K562 (cell line): ENCODE results near the gene PTCH1. TPM values are rescaled to one million over a fixed set of nuclear protein-coding genes. Genes with fewer than 3 reads are reported as not detected.
A peak's percentile ranks its signal among the peaks of the same experiment; 100 is the strongest.

Source experiments
- CTBP1 ChIP-seq: fragments of 450-650 bp; IDR thresholded peaks from 2 replicates; pipeline ENCODE4 v1.6.1; 2016; ENCODE audit warnings: borderline replicate concordance
- ELF1 ChIP-seq: fragments of 200-800 bp; sonication (Bioruptor generic); IDR thresholded peaks from 2 replicates; pipeline ENCODE4 v1.6.1; 2016; ENCODE audit warnings: missing genetic modification characterization, missing compliant biosample characterization
- ELF2 ChIP-seq: fragments of 250-450 bp; sonication (Bioruptor Pico); IDR thresholded peaks from 2 replicates; pipeline ENCODE4 v1.5.0; 2021; ENCODE audit warnings: mild to moderate bottlenecking
- EP300 ChIP-seq: IDR thresholded peaks from 2 replicates; pipeline ENCODE4 v1.6.1; 2012; ENCODE audit warnings: low read length, improper control_type of control experiment
- FUS ChIP-seq: fragments of 200-400 bp; formaldehyde crosslinking; optimal IDR thresholded peaks from 2 replicates; pipeline ENCODE3; 2017; ENCODE audit warnings: low read depth, low read length
- GTF2E2 ChIP-seq: fragments of 200-800 bp; sonication (Bioruptor generic); IDR thresholded peaks from 2 replicates; pipeline ENCODE4 v1.6.1; 2016; ENCODE audit warnings: missing genetic modification characterization, missing compliant biosample characterization
- IRF2 ChIP-seq: sonication (generic); formaldehyde crosslinking; IDR thresholded peaks from 2 replicates; pipeline ENCODE4 v1.8.1; 2022; ENCODE audit warnings: mild to moderate bottlenecking, missing genetic modification reagents
- JUN ChIP-seq, 2 experiments: sonication (generic) in 1 of 2; formaldehyde crosslinking in 1 of 2; IDR thresholded peaks; 2 replicates each; pipeline versions ENCODE4 v1.6.1 to v1.8.0; 2012 to 2022; ENCODE audit warnings: borderline replicate concordance in 2 of 2, mild to moderate bottlenecking in 2 of 2, improper control_type of control experiment in 1 of 2, low read depth in 1 of 2, low read length in 1 of 2, missing genetic modification reagents in 1 of 2
- MYC ChIP-seq, 2 experiments: fragments of 250-450 bp in 1 of 2; sonication (Bioruptor Pico) in 1 of 2; IDR thresholded peaks; 2 replicates each; pipeline versions ENCODE4 v1.5.1 to v1.6.1; 2012 to 2021; ENCODE audit warnings: low read depth in 2 of 2, borderline replicate concordance in 1 of 2, improper control_type of control experiment in 1 of 2, low read length in 1 of 2, mild to moderate bottlenecking in 1 of 2, moderate library complexity in 1 of 2
- NCOA1 ChIP-seq: fragments of 450-650 bp; IDR thresholded peaks from 2 replicates; pipeline ENCODE4 v1.6.1; 2016; ENCODE audit warnings: low read depth
- NFIX ChIP-seq: fragments of 250-450 bp; sonication (Bioruptor Pico); IDR thresholded peaks from 2 replicates; pipeline ENCODE4 v1.4.0; 2020; ENCODE audit warnings: low read depth, mild to moderate bottlenecking, moderate library complexity
- RBM22 ChIP-seq: fragments of 200-400 bp; formaldehyde crosslinking; IDR thresholded peaks from 2 replicates; pipeline ENCODE4 v1.6.1; 2018; ENCODE audit warnings: low read length, low read depth; ENCODE audit not compliant: poor library complexity, severe bottlenecking
- RUNX1 ChIP-seq: sonication (generic); IDR thresholded peaks from 2 replicates; pipeline ENCODE4 v1.6.1; 2016; ENCODE audit warnings: antibody characterized with exemption, low read depth
- SMARCA4 ChIP-seq: fragments of 450-650 bp; IDR thresholded peaks from 2 replicates; pipeline ENCODE4 v1.6.1; 2016
- SRF ChIP-seq, 2 experiments: fragments of 250-450, 450-650 bp in 1 of 2; sonication (Bioruptor Pico) in 1 of 2; sonication (generic) in 1 of 2; formaldehyde crosslinking; IDR thresholded peaks; 2 replicates each; pipeline versions ENCODE4 v1.5.0 to v1.5.1; 2020 to 2022; ENCODE audit warnings: mild to moderate bottlenecking in 1 of 2, missing genetic modification reagents in 1 of 2
- SRSF1 ChIP-seq: fragments of 200-400 bp; formaldehyde crosslinking; IDR thresholded peaks from 2 replicates; pipeline ENCODE4 v1.6.1; 2017; ENCODE audit warnings: mild to moderate bottlenecking, low read depth, low read length, moderate library complexity
- TBL1XR1 ChIP-seq, 2 experiments: IDR thresholded peaks; 2 replicates each; pipeline ENCODE4 v1.6.1; 2012; ENCODE audit warnings: improper control_type of control experiment in 2 of 2, low read length in 2 of 2, mild to moderate bottlenecking in 1 of 2
- TRIM28 ChIP-seq: fragments of 450-650 bp; IDR thresholded peaks from 2 replicates; pipeline ENCODE4 v1.6.1; 2017
- ZBTB17 ChIP-seq: fragments of 450-650 bp; formaldehyde crosslinking; IDR thresholded peaks from 2 replicates; pipeline ENCODE4 v1.4.0; 2020; ENCODE audit warnings: mild to moderate bottlenecking
- ZKSCAN1 ChIP-seq: fragments of 150-350 bp; IDR thresholded peaks from 2 replicates; pipeline ENCODE4 v1.6.1; 2016; ENCODE audit warnings: low read depth, low read length
- ZNF12 ChIP-seq: sonication (generic); formaldehyde crosslinking; IDR thresholded peaks from 2 replicates; pipeline ENCODE4 v1.4.0; 2020; ENCODE audit warnings: mild to moderate bottlenecking, missing genetic modification reagents
- ZNF134 ChIP-seq: fragments of 250-450 bp; sonication (Bioruptor Pico); conservative IDR thresholded peaks from 2 replicates; pipeline ENCODE4 v1.4.0; 2020
- ZNF263 ChIP-seq: sonication (generic); formaldehyde crosslinking; IDR thresholded peaks from 2 replicates; pipeline ENCODE4 v1.8.0; 2022; ENCODE audit warnings: mild to moderate bottlenecking, missing genetic modification reagents, borderline replicate concordance
- polyA plus RNA-seq, 8 experiments: library from polyadenylated mRNA; depleted of rRNA in 4 of 8; stranded (reverse) in 5 of 8; unstranded in 3 of 8; fragments of >200 nt; fragmentation: Nextera tagmentation in 2 of 8; fragmentation: Illumina TruSeq in 1 of 8; extraction: Ambion mirVana in 2 of 8; extraction: Trizol in 1 of 8; gene quantifications; 2 replicates each; pipeline versions ENCODE4 v1.2.1 to v1.2.3, GENCODE V29; 2011 to 2014; ENCODE audit warnings: inconsistent platforms in 1 of 8, missing spikeins in 1 of 8
- total RNA-seq, 7 experiments: library from RNA; depleted of rRNA in 6 of 7; stranded (reverse); fragments of >200 nt in 6 of 7; fragmentation: Illumina TruSeq in 2 of 7; extraction: Trizol in 2 of 7; gene quantifications; 2 replicates each; pipeline versions ENCODE4 v1.2.1 to v1.2.3, GENCODE V29; 2011 to 2021; ENCODE audit warnings: low replicate concordance in 1 of 7
- TF ChIP-seq, protein P1 (sequence below): fragments of 250-450 bp; sonication (Bioruptor Pico); IDR thresholded peaks from 2 replicates; pipeline ENCODE4 v1.4.0; 2020; ENCODE audit warnings: borderline replicate concordance
- TF ChIP-seq, protein P2 (sequence below): sonication (generic); formaldehyde crosslinking; IDR thresholded peaks from 2 replicates; pipeline ENCODE4 v1.9.0; 2022; ENCODE audit warnings: mild to moderate bottlenecking, missing genetic modification reagents

The PTCH1 gene
- total and polyA plus RNA-seq, 9 of the 15 experiments (the other 6 are each of a cell fraction or from before 2014, with no cell fraction given) = 0.70 to 9.9 (median 3.8) TPM

DNA sequence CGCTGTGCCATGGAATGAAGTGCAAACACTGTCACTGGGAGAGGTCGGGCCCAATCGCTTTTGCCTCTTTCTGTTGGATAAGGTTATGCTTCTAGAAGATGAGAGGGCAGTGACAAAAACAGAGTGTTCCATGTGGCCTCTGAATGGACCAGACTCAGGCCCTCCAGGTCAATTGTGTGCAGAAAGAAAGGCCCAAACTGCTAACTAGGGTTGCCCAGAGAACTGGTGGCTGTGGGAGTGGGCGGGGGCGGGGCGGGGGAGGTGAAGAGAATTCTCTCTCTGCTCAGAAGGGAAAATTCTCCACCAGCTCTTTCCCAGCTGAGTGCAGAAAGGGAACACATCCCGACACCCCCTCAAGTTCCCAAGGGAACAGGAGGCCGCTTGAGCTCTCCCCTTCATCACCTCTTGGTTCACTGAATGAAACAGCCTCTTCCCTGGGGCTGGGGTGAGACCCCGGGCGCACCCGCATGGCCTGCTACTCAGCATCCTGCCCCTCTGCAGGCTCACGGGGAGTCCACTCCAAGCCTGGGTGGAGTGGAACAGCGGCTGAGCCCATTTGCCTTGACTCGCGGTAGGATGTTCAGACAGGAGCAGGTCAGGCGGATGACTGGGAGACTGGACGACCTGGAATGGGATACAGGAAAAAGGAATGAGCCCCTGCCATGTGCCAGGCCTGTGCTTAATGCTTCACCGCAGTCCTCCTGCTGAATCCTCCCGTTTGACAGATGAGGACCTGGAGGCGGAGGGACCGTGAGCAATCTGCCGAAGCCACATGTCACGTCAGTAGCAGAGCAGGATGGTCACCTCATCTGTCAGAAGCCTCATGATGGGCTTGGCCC lies 105.5 kb downstream of the PTCH1 start (continued):
- peak; percentile 9; the same call in 1 of the 2 replicates for TF ChIP-seq ZKSCAN1
- no peak for TF ChIP-seq SRF (CRISPR knock-in tag; IDR thresholded peaks at IDR 0.05)
- no peak for TF ChIP-seq ZNF12 (CRISPR knock-in tag)
- no peak for TF ChIP-seq ZBTB17
- TF ChIP-seq GTF2E2 = no peak
- peak; percentile 33; the same call in 1 of the 2 replicates for TF ChIP-seq NCOA1
- TF ChIP-seq FUS = no peak
- 0 out of 2 replicates have a peak, but pooled peaks have one; percentile 52 for TF ChIP-seq RUNX1
- peak; percentile 47; the same call in 1 of the 2 replicates for TF ChIP-seq JUN (IDR thresholded peaks at IDR 0.05; ENCODE audit: borderline replicate concordance, low read depth, low read length)
- no peak for TF ChIP-seq JUN (CRISPR knock-in tag; IDR thresholded peaks at IDR 0.05; ENCODE audit: borderline replicate concordance)
- TF ChIP-seq SRSF1 = no peak
- TF ChIP-seq TRIM28 = no peak
- TF ChIP-seq, protein P1, sequence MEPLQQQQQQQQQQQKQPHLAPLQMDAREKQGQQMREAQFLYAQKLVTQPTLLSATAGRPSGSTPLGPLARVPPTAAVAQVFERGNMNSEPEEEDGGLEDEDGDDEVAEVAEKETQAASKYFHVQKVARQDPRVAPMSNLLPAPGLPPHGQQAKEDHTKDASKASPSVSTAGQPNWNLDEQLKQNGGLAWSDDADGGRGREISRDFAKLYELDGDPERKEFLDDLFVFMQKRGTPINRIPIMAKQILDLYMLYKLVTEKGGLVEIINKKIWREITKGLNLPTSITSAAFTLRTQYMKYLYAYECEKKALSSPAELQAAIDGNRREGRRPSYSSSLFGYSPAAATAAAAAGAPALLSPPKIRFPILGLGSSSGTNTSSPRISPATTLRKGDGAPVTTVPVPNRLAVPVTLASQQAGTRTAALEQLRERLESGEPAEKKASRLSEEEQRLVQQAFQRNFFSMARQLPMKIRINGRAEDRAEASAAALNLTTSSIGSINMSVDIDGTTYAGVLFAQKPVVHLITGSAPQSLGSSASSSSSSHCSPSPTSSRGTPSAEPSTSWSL (CRISPR knock-in tag) = no peak
- no peak for TF ChIP-seq IRF2 (CRISPR knock-in tag)
- TF ChIP-seq CTBP1 = peak; percentile 80; the same call in 1 of the 2 replicates
- no peak for TF ChIP-seq TBL1XR1 (IDR thresholded peaks at IDR 0.05; ENCODE audit: low read length in 2 of 2)
- TF ChIP-seq NFIX = no peak
- TF ChIP-seq, protein P2, sequence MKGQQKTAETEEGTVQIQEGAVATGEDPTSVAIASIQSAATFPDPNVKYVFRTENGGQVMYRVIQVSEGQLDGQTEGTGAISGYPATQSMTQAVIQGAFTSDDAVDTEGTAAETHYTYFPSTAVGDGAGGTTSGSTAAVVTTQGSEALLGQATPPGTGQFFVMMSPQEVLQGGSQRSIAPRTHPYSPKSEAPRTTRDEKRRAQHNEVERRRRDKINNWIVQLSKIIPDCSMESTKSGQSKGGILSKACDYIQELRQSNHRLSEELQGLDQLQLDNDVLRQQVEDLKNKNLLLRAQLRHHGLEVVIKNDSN (CRISPR knock-in tag) = 0 out of 2 replicates have a peak, but pooled peaks have one; percentile 38
- TF ChIP-seq ELF1 (tag) = no peak
- TF ChIP-seq EP300 = peak; percentile 73; the same call in 1 of the 2 replicates
- TF ChIP-seq MYC (IDR thresholded peaks at IDR 0.05; ENCODE audit: low read depth, low read length) = peak; percentile 85
- TF ChIP-seq MYC (CRISPR knock-in tag; IDR thresholded peaks at IDR 0.05; ENCODE audit: borderline replicate concordance, low read depth) = no peak
- no peak for TF ChIP-seq RBM22
- no peak for TF ChIP-seq ELF2
- no peak for TF ChIP-seq ZNF134
- peak; percentile 95 for TF ChIP-seq ZNF263 (CRISPR knock-in tag)
- peak; percentile 85 for TF ChIP-seq SMARCA4
